GM12873 (cell line): ENCODE results near the gene CPD.

ENCODE experiments used
- CTCF ChIP-seq: IDR thresholded peaks from 2 replicates; pipeline ENCODE4 v1.5.1; 2012; ENCODE audit warnings: low read depth, mild to moderate bottlenecking, moderate library complexity, low read length, control low read depth; ENCODE audit not compliant: insufficient read depth; ENCODE audit errors: missing control alignments

CPD gene

GRCh38 chr17:30379903-30380381 lies 1.2 kb downstream of the CPD start:
- no peak for TF ChIP-seq CTCF

GRCh38 chr17:30380643-30381339 lies 2.1 kb downstream of the CPD start:
- no peak for TF ChIP-seq CTCF

GRCh38 chr17:30381340-30381659 lies 2.6 kb downstream of the CPD start:
- TF ChIP-seq CTCF: no peak

GRCh38 chr17:30382345-30382744 lies 3.6 kb downstream of the CPD start:
- no peak for TF ChIP-seq CTCF

- no peak for TF ChIP-seq CTCF
Measured at GRCh38 chr17:30388321-30389179, 9.8 kb downstream of the CPD start.

GRCh38 chr17:30389756-30390300 lies 11.1 kb downstream of the CPD start:
- no peak for TF ChIP-seq CTCF

GRCh38 chr17:30391534-30391933 lies 12.8 kb downstream of the CPD start:
- no peak for TF ChIP-seq CTCF
